ENCODE results near the gene ZMYND11.

GRCh38 chr10:210297-210696, 75.0 kb downstream of the ZMYND11 start:
- TF ChIP-seq RAD21 (IDR thresholded peaks at IDR 0.05; ENCODE audit: low read length) (no peak), EZH2phosphoT487 (IDR thresholded peaks at IDR 0.05; ENCODE audit: borderline replicate concordance, low read depth) (no peak), MXI1 (IDR thresholded peaks at IDR 0.05; ENCODE audit: low read depth, low read length) (no peak), RCOR1 (IDR thresholded peaks at IDR 0.05; ENCODE audit: low read length) (no peak), EP300 (IDR thresholded peaks at IDR 0.05; ENCODE audit: borderline replicate concordance in 1 of 2, low read depth in 1 of 2, low read length in 1 of 2) (no peak), SMC3 (IDR thresholded peaks at IDR 0.05; ENCODE audit: low read depth, low read length) (no peak)
- TF ChIP-seq, protein P1, sequence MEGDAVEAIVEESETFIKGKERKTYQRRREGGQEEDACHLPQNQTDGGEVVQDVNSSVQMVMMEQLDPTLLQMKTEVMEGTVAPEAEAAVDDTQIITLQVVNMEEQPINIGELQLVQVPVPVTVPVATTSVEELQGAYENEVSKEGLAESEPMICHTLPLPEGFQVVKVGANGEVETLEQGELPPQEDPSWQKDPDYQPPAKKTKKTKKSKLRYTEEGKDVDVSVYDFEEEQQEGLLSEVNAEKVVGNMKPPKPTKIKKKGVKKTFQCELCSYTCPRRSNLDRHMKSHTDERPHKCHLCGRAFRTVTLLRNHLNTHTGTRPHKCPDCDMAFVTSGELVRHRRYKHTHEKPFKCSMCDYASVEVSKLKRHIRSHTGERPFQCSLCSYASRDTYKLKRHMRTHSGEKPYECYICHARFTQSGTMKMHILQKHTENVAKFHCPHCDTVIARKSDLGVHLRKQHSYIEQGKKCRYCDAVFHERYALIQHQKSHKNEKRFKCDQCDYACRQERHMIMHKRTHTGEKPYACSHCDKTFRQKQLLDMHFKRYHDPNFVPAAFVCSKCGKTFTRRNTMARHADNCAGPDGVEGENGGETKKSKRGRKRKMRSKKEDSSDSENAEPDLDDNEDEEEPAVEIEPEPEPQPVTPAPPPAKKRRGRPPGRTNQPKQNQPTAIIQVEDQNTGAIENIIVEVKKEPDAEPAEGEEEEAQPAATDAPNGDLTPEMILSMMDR (IDR thresholded peaks at IDR 0.05) = no peak

All from SK-N-SH (cell line).